T-cell (primary cell): ENCODE data around the gene STN1. TPM values are rescaled to one million over a fixed set of nuclear protein-coding genes. Genes with fewer than 3 reads are reported as not detected.
A peak's percentile ranks its signal among the peaks of the same experiment; 100 is the strongest.

Source experiments
- ATAC-seq, 4 experiments: fragments of 200-7000 bp in 3 of 4; fragments of 150-1000 bp in 1 of 4; cut with Tn5 transposase; replicated peaks in 1 of 4; 1 replicate in 3 of 4; 2 replicates in 1 of 4; pipeline ENCODE4 v1.10.0; 2021; ENCODE audit warnings: moderate library complexity in 3 of 4, mild to moderate bottlenecking in 2 of 4, moderate number of reproducible peaks in 1 of 4
- CTCF ChIA-PET, 2 donors: fragments of 300-600 bp; sonication (Branson Sonifier 250); formaldehyde crosslinking; loops; one replicate each; lab custom pipeline; 2022; ENCODE audit warnings: antibody characterized with exemption in 2 of 2; lab: Charles Lee
- POLR2A ChIA-PET, 2 donors: fragments of 300-600 bp; sonication (Branson Sonifier 250); formaldehyde crosslinking; loops; one replicate each; lab custom pipeline; 2022; ENCODE audit warnings: antibody characterized with exemption in 2 of 2; lab: Charles Lee
- DNase-seq, 35 experiments: peaks; one replicate each; pipeline versions ENCODE4 v3.0.0 to v3.0.0-alpha.2; 2013 to 2023
- H3K27ac ChIP-seq: one replicate; pipeline ENCODE4 v1.5.1; 2013; ENCODE audit warnings: low read length
- H3K27me3 ChIP-seq, 2 experiments: replicated peaks in 1 of 2; 1 replicate in 1 of 2; 2 replicates in 1 of 2; pipeline versions ENCODE4 v1.6.1 to v1.7.0; 2013; ENCODE audit warnings: low read length in 1 of 2, mixed read lengths in 1 of 2; ENCODE audit not compliant: control insufficient read depth in 2 of 2, insufficient read depth in 2 of 2; ENCODE audit errors: extremely low read depth in 1 of 2
- H3K36me3 ChIP-seq, 2 donors: 1 replicate in 1 of 2; 2 replicates in 1 of 2; pipeline versions ENCODE4 v1.6.1 to v1.7.0; 2013; ENCODE audit warnings: low read length in 1 of 2; ENCODE audit not compliant: control insufficient read depth in 2 of 2, insufficient read depth in 1 of 2; ENCODE audit errors: extremely low read depth in 1 of 2
- H3K4me1 ChIP-seq, 2 experiments: 1 replicate in 1 of 2; 2 replicates in 1 of 2; pipeline versions ENCODE4 v1.6.1 to v1.7.0; 2013; ENCODE audit warnings: low read length in 2 of 2, mixed read lengths in 1 of 2; ENCODE audit not compliant: insufficient read depth in 2 of 2, control insufficient read depth in 1 of 2; ENCODE audit errors: extremely low read depth in 1 of 2
- H3K4me3 ChIP-seq, 2 donors: 1 replicate in 1 of 2; 2 replicates in 1 of 2; pipeline versions ENCODE4 v1.5.1 to v1.7.0; 2013; ENCODE audit warnings: mild to moderate bottlenecking in 2 of 2, low read length in 1 of 2, moderate library complexity in 1 of 2; ENCODE audit not compliant: control insufficient read depth in 1 of 2; ENCODE audit errors: extremely low read depth in 1 of 2
- H3K9me3 ChIP-seq: 2 replicates; pipeline ENCODE4 v1.7.0; 2013
- H3K27ac Mint-ChIP-seq, 2 donors: one replicate each; pipeline ENCODE4 v1.8.0; 2020 to 2021; ENCODE audit warnings: mild to moderate bottlenecking in 2 of 2, mixed read lengths in 2 of 2
- H3K27me3 Mint-ChIP-seq, 2 donors: one replicate each; pipeline ENCODE4 v1.8.0; 2021 to 2022; ENCODE audit warnings: mixed read lengths in 2 of 2
- H3K36me3 Mint-ChIP-seq: one replicate; pipeline ENCODE4 v1.8.0; 2021; ENCODE audit warnings: mixed read lengths
- H3K4me1 Mint-ChIP-seq, 3 donors: one replicate each; pipeline ENCODE4 v1.8.0; 2020 to 2022; ENCODE audit warnings: mixed read lengths in 3 of 3, mild to moderate bottlenecking in 1 of 3
- H3K4me3 Mint-ChIP-seq, 3 donors: one replicate each; pipeline ENCODE4 v1.8.0; 2020 to 2022; ENCODE audit warnings: mild to moderate bottlenecking in 3 of 3, mixed read lengths in 3 of 3, moderate library complexity in 3 of 3
- H3K9me3 Mint-ChIP-seq, 3 donors: one replicate each; pipeline ENCODE4 v1.8.0; 2020 to 2022; ENCODE audit warnings: mixed read lengths in 3 of 3
- WGBS: methylation state at CpG from one replicate; pipeline ENCODE4 v1.1.5; 2013; ENCODE audit warnings: missing lambda C conversion rate; ENCODE audit not compliant: insufficient coverage; 5-methylcytosine and 5-hydroxymethylcytosine counted together
- total RNA-seq, 35 experiments: library from RNA in 6 of 35; stranded (reverse) in 6 of 35; fragments of 120-200 nt in 1 of 35; gene quantifications; one replicate each; pipeline versions ENCODE4 v1.2.1 to v1.2.4 and lab custom pipeline; 2013 to 2026

Gene STN1
- total RNA-seq, 5 donors from 2014 or later (not counting 1 experiment from before 2014, with no cell fraction given), result 37.6 to 47.5 (median 41.8) TPM

- WGBS, result 100% methylated on average over 1 of the region's 2 CpGs
- Histone ChIP-seq H3K36me3 (no peaks in the 10 kb centered on the region), H3K9me3 (no peaks in the 10 kb centered on the region), H3K4me1 (peaks cover 2% of the 10 kb centered on the region in 2 experiments), H3K27me3 (no peaks in the 10 kb centered on the region), H3K4me3 (no peak overlapping the region), H3K27ac (no peak overlapping the region)
- DNase-seq (no peak), ATAC-seq (no peak)
- POLR2A ChIA-PET, result no interaction called here
- Mint-ChIP-seq H3K4me3 (no peak overlapping the region), H3K36me3 (no peaks in the 10 kb centered on the region), H3K9me3 (no peaks in the 10 kb centered on the region), H3K27me3 (peaks cover 0 to 3% of the 10 kb centered on the region in 2 donors), H3K27ac (no peak overlapping the region), H3K4me1 (peaks cover 0 to 5% (median 4%) of the 10 kb centered on the region in 3 donors)
- CTCF ChIA-PET, result interaction anchor here in 1 of 2 donors (0.6 kb wide), 1 partner anchor 292 kb away, joined by 3 read pairs; no protein-coding TSS in a partner anchor
Measured at GRCh38 chr10:103926722-103927319, 8.8 kb upstream of the STN1 start.

- ChIA-PET CTCF (no interaction called here), POLR2A (interaction anchor here in 1 of 2 donors (0.7 kb wide), 2 partner anchors 23 to 392 kb away, joined by 9 to 14 read pairs; no protein-coding TSS in a partner anchor)
- Histone ChIP-seq H3K4me1 (peaks cover 4 to 5% of the 10 kb centered on the region in 2 experiments), H3K9me3 (no peaks in the 10 kb centered on the region), H3K27me3 (no peaks in the 10 kb centered on the region), H3K36me3 (no peaks in the 10 kb centered on the region), H3K4me3 (no peak overlapping the region), H3K27ac (no peak overlapping the region)
- Mint-ChIP-seq H3K27me3 (peaks cover 0 to 3% of the 10 kb centered on the region in 2 donors), H3K4me1 (peaks cover 0 to 3% (median 3%) of the 10 kb centered on the region in 3 donors), H3K4me3 (no peak overlapping the region), H3K36me3 (no peaks in the 10 kb centered on the region), H3K9me3 (no peaks in the 10 kb centered on the region), H3K27ac (no peak overlapping the region)
- no CpG with 5 or more reads among the region's 1 CpG for whole genome bisulfite sequencing
- ATAC-seq, result no peak
- no peak for DNase-seq
Measured at GRCh38 chr10:103925591-103925990, 7.6 kb upstream of the STN1 start.

GRCh38 chr10:103923502-103923901, 5.5 kb upstream of the STN1 start:
- peaks cover 7 to 9% (median 7%) of the 10 kb centered on the region in 3 donors for H3K4me1 Mint-ChIP-seq
- Histone ChIP-seq H3K36me3 (no peaks in the 10 kb centered on the region), H3K4me3 (no peak overlapping the region), H3K9me3 (no peaks in the 10 kb centered on the region), H3K27ac (no peak overlapping the region), H3K27me3 (no peaks in the 10 kb centered on the region), H3K4me1 (peaks cover 8 to 13% of the 10 kb centered on the region in 2 experiments)
- ChIA-PET CTCF (interaction anchor here in 1 of 2 donors (0.9 kb wide), 1 partner anchor 22 kb away, joined by 4 read pairs; no protein-coding TSS in a partner anchor), POLR2A (no interaction called here)
- 88% methylated on average over 1 of the region's 3 CpGs for WGBS
- ATAC-seq, result no peak
- no peaks in the 10 kb centered on the region for H3K36me3 Mint-ChIP-seq
- H3K4me3 Mint-ChIP-seq, result no peak overlapping the region
- H3K27me3 Mint-ChIP-seq, result peaks cover 0 to 3% of the 10 kb centered on the region in 2 donors
- no peak for DNase-seq
- H3K9me3 Mint-ChIP-seq, result no peaks in the 10 kb centered on the region
- H3K27ac Mint-ChIP-seq, result no peak overlapping the region

- CTCF ChIA-PET, result interaction anchor here (0.6 to 0.7 kb wide), 2 partner anchors 35 to 38 kb away, joined by 3 read pairs; no protein-coding TSS in a partner anchor
- Mint-ChIP-seq H3K4me1 (peaks cover 9 to 15% (median 9%) of the 10 kb centered on the region in 3 donors), H3K4me3 (no peak overlapping the region), H3K27me3 (peaks cover 0 to 3% of the 10 kb centered on the region in 2 donors), H3K36me3 (no peaks in the 10 kb centered on the region), H3K9me3 (no peaks in the 10 kb centered on the region), H3K27ac (no peak overlapping the region)
- POLR2A ChIA-PET, result no interaction called here
- Histone ChIP-seq H3K4me3 (no peak overlapping the region), H3K36me3 (no peaks in the 10 kb centered on the region), H3K4me1 (peaks cover 9 to 15% of the 10 kb centered on the region in 2 experiments), H3K9me3 (no peaks in the 10 kb centered on the region), H3K27ac (no peak overlapping the region), H3K27me3 (no peaks in the 10 kb centered on the region)
- 100% methylated on average over 1 of the region's 2 CpGs for WGBS
- ATAC-seq (no peak), DNase-seq (no peak)
Measured at GRCh38 chr10:103922659-103923058, 4.7 kb upstream of the STN1 start.

GRCh38 chr10:103921750-103922195, 3.8 kb upstream of the STN1 start:
- peak in 22 of 35 experiments; percentile 7 to 49 (median 25) for DNase-seq

GRCh38 chr10:103921248-103921647, 3.3 kb upstream of the STN1 start:
- no peaks in the 10 kb centered on the region for H3K9me3 Mint-ChIP-seq
- ChIA-PET POLR2A (interaction anchor here (0.6 to 1.1 kb wide), 4 partner anchors 10 to 107 kb away, joined by 3 to 7 read pairs (median 4); no protein-coding TSS in a partner anchor), CTCF (interaction anchor here (1.0 to 1.1 kb wide), 2 partner anchors 19 to 201 kb away, joined by 3 to 4 read pairs; no protein-coding TSS in a partner anchor)
- DNase-seq, result no peak
- ATAC-seq, result no peak
- Histone ChIP-seq H3K27me3 (no peaks in the 10 kb centered on the region), H3K4me3 (no peak overlapping the region), H3K27ac (no peak overlapping the region), H3K4me1 (peaks cover 16 to 23% of the 10 kb centered on the region in 2 experiments), H3K9me3 (no peaks in the 10 kb centered on the region), H3K36me3 (no peaks in the 10 kb centered on the region)
- no peak overlapping the region for H3K4me3 Mint-ChIP-seq
- peaks cover 15 to 19% (median 16%) of the 10 kb centered on the region in 3 donors for H3K4me1 Mint-ChIP-seq
- H3K27me3 Mint-ChIP-seq, result peaks cover 0 to under 1% of the 10 kb centered on the region in 2 donors
- no peaks in the 10 kb centered on the region for H3K36me3 Mint-ChIP-seq
- WGBS, result no CpG with 5 or more reads among the region's 1 CpG
- H3K27ac Mint-ChIP-seq, result no peak overlapping the region

More at GRCh38 chr10:103921750-103922195, 3.8 kb upstream of the STN1 start:
- H3K4me3 ChIP-seq, result no peak overlapping the region
- H3K9me3 Mint-ChIP-seq, result no peaks in the 10 kb centered on the region
- WGBS, result 33% methylated on average over 5 of the region's 7 CpGs
- peaks cover 12 to 17% (median 12%) of the 10 kb centered on the region in 3 donors for H3K4me1 Mint-ChIP-seq
- H3K4me3 Mint-ChIP-seq, result no peak overlapping the region
- peaks cover 13 to 23% of the 10 kb centered on the region in 2 experiments for H3K4me1 ChIP-seq
- no peaks in the 10 kb centered on the region for H3K9me3 ChIP-seq
- ChIA-PET POLR2A (interaction anchor here in 1 of 2 donors (0.6 to 1.1 kb wide), 2 partner anchors 11 to 34 kb away, joined by 3 to 4 read pairs; no protein-coding TSS in a partner anchor), CTCF (interaction anchor here (0.7 to 1.1 kb wide), 3 partner anchors 20 to 201 kb away, joined by 3 to 4 read pairs (median 3); no protein-coding TSS in a partner anchor)
- H3K27me3 ChIP-seq, result no peaks in the 10 kb centered on the region
- ATAC-seq, result no peak
- no peak overlapping the region for H3K27ac Mint-ChIP-seq
- no peak overlapping the region for H3K27ac ChIP-seq
- no peaks in the 10 kb centered on the region for H3K36me3 ChIP-seq
- no peaks in the 10 kb centered on the region for H3K36me3 Mint-ChIP-seq
- H3K27me3 Mint-ChIP-seq, result peaks cover 0 to 3% of the 10 kb centered on the region in 2 donors
